ENCODE results near the gene FHL1.

DNA sequence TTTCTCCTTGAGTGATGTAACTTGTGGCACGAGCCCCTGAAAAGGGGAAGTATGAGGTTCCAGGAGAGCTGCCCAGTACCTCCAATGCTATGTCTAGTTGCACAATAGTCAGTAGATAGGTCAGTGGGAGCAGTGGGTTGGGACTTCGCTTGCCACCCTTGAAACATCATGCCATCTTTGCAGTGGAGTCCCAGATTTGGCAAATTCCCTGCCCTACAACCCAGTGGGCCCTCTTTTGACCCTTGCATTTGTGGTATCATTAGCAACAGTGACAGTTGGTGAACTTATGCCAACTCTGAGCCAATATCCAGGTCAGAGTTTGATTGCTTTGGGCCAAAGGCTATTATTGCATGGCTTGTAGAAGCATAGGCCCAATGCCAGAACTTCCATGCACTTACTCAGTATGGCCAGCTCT, 12.3 kb downstream of the FHL1 start:
- TF ChIP-seq, protein P1, sequence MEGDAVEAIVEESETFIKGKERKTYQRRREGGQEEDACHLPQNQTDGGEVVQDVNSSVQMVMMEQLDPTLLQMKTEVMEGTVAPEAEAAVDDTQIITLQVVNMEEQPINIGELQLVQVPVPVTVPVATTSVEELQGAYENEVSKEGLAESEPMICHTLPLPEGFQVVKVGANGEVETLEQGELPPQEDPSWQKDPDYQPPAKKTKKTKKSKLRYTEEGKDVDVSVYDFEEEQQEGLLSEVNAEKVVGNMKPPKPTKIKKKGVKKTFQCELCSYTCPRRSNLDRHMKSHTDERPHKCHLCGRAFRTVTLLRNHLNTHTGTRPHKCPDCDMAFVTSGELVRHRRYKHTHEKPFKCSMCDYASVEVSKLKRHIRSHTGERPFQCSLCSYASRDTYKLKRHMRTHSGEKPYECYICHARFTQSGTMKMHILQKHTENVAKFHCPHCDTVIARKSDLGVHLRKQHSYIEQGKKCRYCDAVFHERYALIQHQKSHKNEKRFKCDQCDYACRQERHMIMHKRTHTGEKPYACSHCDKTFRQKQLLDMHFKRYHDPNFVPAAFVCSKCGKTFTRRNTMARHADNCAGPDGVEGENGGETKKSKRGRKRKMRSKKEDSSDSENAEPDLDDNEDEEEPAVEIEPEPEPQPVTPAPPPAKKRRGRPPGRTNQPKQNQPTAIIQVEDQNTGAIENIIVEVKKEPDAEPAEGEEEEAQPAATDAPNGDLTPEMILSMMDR (IDR thresholded peaks at IDR 0.05), result no peak
- TF ChIP-seq POLR2AphosphoS5 (IDR thresholded peaks at IDR 0.05) (no peak), POLR2A (IDR thresholded peaks at IDR 0.05) (no peak), EP300 (IDR thresholded peaks at IDR 0.05; ENCODE audit: low read depth) (no peak)

Measured in transverse colon (tissue), 4 donors.